ENCODE data around the gene DAB1. TPM values are rescaled to one million over a fixed set of nuclear protein-coding genes. Genes with fewer than 3 reads are reported as not detected.

Gene DAB1
- total and polyA plus RNA-seq, 10 of the 15 experiments (the other 5 are each of a cell fraction or from before 2014, with no cell fraction given), result 0.02 to 0.10 (median 0.03) TPM; not detected in 5

DNA sequence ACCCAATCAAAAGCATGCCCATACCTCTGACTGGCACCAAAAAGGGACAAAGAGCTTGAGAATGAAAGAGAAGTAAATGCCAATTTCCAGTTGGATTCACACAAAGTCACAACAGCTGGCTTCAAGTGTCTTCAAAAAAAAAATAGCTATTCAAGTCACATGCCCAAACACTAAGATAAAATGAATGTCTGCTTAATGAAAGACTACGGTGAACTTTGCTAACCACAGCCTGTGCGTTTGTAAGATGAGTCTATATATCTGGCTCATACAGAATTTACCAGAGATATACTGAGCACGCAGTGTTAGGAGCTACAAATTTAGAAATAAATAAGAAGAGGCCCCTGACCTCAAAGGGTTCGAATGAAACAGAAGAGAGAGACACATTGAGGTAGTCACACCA, 73.2 kb downstream of the DAB1 start:
- TF ChIP-seq MYC (IDR thresholded peaks at IDR 0.05; ENCODE audit: insufficient read depth, insufficient read length, insufficient replicate concordance, low read length, severe bottlenecking) (no peak), GATAD2B (conservative IDR thresholded peaks at IDR 0.05; ENCODE audit: low read depth) (no peak), SP1 (IDR thresholded peaks at IDR 0.05; ENCODE audit: low read depth, low read length) (no peak), RUNX3 (IDR thresholded peaks at IDR 0.05; ENCODE audit: low read length) (no peak), IRF4 (IDR thresholded peaks at IDR 0.05; ENCODE audit: low read depth, low read length) (no peak), PBX3 (IDR thresholded peaks at IDR 0.05; ENCODE audit: insufficient replicate concordance, low read depth, low read length) (no peak), POLR2AphosphoS2 (IDR thresholded peaks at IDR 0.05; ENCODE audit: low read depth, low read length) (no peak), ATF7 (IDR thresholded peaks at IDR 0.05; ENCODE audit: low read depth) (no peak), ZSCAN29 (IDR thresholded peaks at IDR 0.05) (no peak), RFX5 (IDR thresholded peaks at IDR 0.05; ENCODE audit: low read depth, low read length) (no peak)
- TF ChIP-seq, protein P1, sequence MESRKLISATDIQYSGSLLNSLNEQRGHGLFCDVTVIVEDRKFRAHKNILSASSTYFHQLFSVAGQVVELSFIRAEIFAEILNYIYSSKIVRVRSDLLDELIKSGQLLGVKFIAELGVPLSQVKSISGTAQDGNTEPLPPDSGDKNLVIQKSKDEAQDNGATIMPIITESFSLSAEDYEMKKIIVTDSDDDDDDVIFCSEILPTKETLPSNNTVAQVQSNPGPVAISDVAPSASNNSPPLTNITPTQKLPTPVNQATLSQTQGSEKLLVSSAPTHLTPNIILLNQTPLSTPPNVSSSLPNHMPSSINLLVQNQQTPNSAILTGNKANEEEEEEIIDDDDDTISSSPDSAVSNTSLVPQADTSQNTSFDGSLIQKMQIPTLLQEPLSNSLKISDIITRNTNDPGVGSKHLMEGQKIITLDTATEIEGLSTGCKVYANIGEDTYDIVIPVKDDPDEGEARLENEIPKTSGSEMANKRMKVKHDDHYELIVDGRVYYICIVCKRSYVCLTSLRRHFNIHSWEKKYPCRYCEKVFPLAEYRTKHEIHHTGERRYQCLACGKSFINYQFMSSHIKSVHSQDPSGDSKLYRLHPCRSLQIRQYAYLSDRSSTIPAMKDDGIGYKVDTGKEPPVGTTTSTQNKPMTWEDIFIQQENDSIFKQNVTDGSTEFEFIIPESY (IDR thresholded peaks at IDR 0.05), result no peak
- TF ChIP-seq, protein P2, sequence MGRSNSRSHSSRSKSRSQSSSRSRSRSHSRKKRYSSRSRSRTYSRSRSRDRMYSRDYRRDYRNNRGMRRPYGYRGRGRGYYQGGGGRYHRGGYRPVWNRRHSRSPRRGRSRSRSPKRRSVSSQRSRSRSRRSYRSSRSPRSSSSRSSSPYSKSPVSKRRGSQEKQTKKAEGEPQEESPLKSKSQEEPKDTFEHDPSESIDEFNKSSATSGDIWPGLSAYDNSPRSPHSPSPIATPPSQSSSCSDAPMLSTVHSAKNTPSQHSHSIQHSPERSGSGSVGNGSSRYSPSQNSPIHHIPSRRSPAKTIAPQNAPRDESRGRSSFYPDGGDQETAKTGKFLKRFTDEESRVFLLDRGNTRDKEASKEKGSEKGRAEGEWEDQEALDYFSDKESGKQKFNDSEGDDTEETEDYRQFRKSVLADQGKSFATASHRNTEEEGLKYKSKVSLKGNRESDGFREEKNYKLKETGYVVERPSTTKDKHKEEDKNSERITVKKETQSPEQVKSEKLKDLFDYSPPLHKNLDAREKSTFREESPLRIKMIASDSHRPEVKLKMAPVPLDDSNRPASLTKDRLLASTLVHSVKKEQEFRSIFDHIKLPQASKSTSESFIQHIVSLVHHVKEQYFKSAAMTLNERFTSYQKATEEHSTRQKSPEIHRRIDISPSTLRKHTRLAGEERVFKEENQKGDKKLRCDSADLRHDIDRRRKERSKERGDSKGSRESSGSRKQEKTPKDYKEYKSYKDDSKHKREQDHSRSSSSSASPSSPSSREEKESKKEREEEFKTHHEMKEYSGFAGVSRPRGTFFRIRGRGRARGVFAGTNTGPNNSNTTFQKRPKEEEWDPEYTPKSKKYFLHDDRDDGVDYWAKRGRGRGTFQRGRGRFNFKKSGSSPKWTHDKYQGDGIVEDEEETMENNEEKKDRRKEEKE (IDR thresholded peaks at IDR 0.05), result no peak
- ATAC-seq (no peak), DNase-seq (ENCODE audit: low read depth, low spot score) (no peak), FAIRE-seq (no peak)
- H3K4me3 ChIP-seq, result no peak overlapping the region
- ChIA-PET RAD21 (ENCODE audit: unreplicated experiment) (no interaction called here), POLR2A (no interaction called here), CTCF (no interaction called here), SMC1A (ENCODE audit: uncharacterized antibody, unreplicated experiment) (no interaction called here)
- H3K36me3 ChIP-seq (ENCODE audit: control insufficient read depth in 2 of 2, insufficient read depth in 2 of 2, low read length in 1 of 2), result no peaks in the 10 kb centered on the region
- no peaks in the 10 kb centered on the region for H4K20me1 ChIP-seq (ENCODE audit: control insufficient read depth, insufficient read depth)
- H3K4me2 ChIP-seq (ENCODE audit: control insufficient read depth, insufficient read depth), result no peak overlapping the region
- no peaks in the 10 kb centered on the region for H3K27me3 ChIP-seq (replicated peaks in 1 of 2; ENCODE audit: control insufficient read depth in 2 of 2, insufficient read depth in 2 of 2, low read length in 1 of 2)
- no peak overlapping the region for H2AFZ ChIP-seq (ENCODE audit: control insufficient read depth, low read depth, low read length)
- 15% methylated on average over 4 of the region's 4 CpGs for WGBS (ENCODE audit: insufficient coverage, insufficient replicate concordance, low lambda C conversion rate, missing lambda C conversion rate)
- no peaks in the 10 kb centered on the region for H3K4me1 ChIP-seq (ENCODE audit: control insufficient read depth, insufficient read depth, low read length)
- intact Hi-C loops (cut with micrococcal nuclease; ENCODE audit: unreplicated experiment), result no loop called here
- H3K9me3 ChIP-seq (replicated peaks; ENCODE audit: control insufficient read depth, insufficient read depth, low read length), result no peaks in the 10 kb centered on the region
- BruUV-seq (replicated peaks), result no TSS peak
- no peak overlapping the region for H3K27ac ChIP-seq (ENCODE audit: control insufficient read depth, insufficient read depth)
- no peak overlapping the region for H3K9ac ChIP-seq (ENCODE audit: control insufficient read depth, insufficient read depth, low read length)
- in situ Hi-C loops (cut with MboI), result no loop called here
- no peaks in the 10 kb centered on the region for H3K79me2 ChIP-seq (ENCODE audit: control insufficient read depth, insufficient read depth, low read length)
